ENCODE measurements around the gene HSPB3. TPM values are rescaled to one million over a fixed set of nuclear protein-coding genes. Genes with fewer than 3 reads are reported as not detected.

Gene HSPB3
- total and polyA plus RNA-seq, 5 donors from 2014 or later = not detected

GRCh38 chr5:54445691-54446378 is 9.7 kb upstream of the HSPB3 start:
- Mint-ChIP-seq H3K36me3 (no peaks in the 10 kb centered on the region), H3K9me3 (no peaks in the 10 kb centered on the region), H3K4me1 (no peaks in the 10 kb centered on the region), H3K27ac (no peak overlapping the region), H3K27me3 (peaks cover 11% of the 10 kb centered on the region), H3K4me3 (no peak overlapping the region)
- no peak overlapping the region for H3K27ac ChIP-seq (ENCODE audit: insufficient read depth, low read length, poor library complexity, severe bottlenecking)
- no peaks in the 10 kb centered on the region for H3K9me3 ChIP-seq (ENCODE audit: control insufficient read depth in 2 of 2, low read length in 2 of 2)
- DNase-seq = no peak
- no peak overlapping the region for H3K4me3 ChIP-seq (ENCODE audit: low read depth, low read length)
- no peaks in the 10 kb centered on the region for H3K4me1 ChIP-seq (ENCODE audit: control insufficient read depth, insufficient read depth, low read length, poor library complexity, severe bottlenecking)
- no peaks in the 10 kb centered on the region for H3K36me3 ChIP-seq (ENCODE audit: control insufficient read depth, insufficient read depth, low read length)
- H3K27me3 ChIP-seq (ENCODE audit: control insufficient read depth, insufficient read depth, low read length) = peaks cover 5% of the 10 kb centered on the region
- ATAC-seq (ENCODE audit: low read depth in 2 of 2) = no peak

DNA sequence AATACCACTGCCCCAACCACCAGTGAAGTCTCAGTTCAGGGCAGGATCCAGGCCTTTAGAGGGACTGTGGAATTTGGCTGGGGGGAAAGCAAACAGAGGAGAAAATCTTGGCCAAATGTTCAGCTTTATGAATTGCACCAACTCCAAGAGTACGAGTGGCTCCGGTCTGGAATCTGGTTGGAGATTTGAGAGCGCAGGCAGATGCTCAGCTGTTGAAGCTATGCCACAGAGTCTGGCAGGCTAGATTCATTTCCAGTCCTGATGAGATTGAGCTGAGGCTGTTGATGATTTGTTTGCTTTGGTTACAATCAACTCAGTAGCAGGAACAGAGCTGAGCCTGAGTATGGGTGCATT is 9.1 kb upstream of the HSPB3 start:
- no peak overlapping the region for H3K27ac ChIP-seq (ENCODE audit: insufficient read depth, low read length, poor library complexity, severe bottlenecking)
- H3K27me3 ChIP-seq (ENCODE audit: control insufficient read depth, insufficient read depth, low read length) = peaks cover 5% of the 10 kb centered on the region
- ATAC-seq (ENCODE audit: low read depth in 2 of 2) (no peak), DNase-seq (no peak)
- no peak overlapping the region for H3K4me3 ChIP-seq (ENCODE audit: low read depth, low read length)
- H3K9me3 ChIP-seq (ENCODE audit: control insufficient read depth in 2 of 2, low read length in 2 of 2) = no peaks in the 10 kb centered on the region
- no peaks in the 10 kb centered on the region for H3K36me3 Mint-ChIP-seq
- no peak overlapping the region for H3K27ac Mint-ChIP-seq
- H3K4me1 ChIP-seq (ENCODE audit: control insufficient read depth, insufficient read depth, low read length, poor library complexity, severe bottlenecking) = no peaks in the 10 kb centered on the region
- H3K9me3 Mint-ChIP-seq = no peaks in the 10 kb centered on the region
- no peak overlapping the region for H3K4me3 Mint-ChIP-seq
- H3K36me3 ChIP-seq (ENCODE audit: control insufficient read depth, insufficient read depth, low read length) = no peaks in the 10 kb centered on the region
- H3K4me1 Mint-ChIP-seq = no peaks in the 10 kb centered on the region
- H3K27me3 Mint-ChIP-seq = peaks cover 11% of the 10 kb centered on the region

DNA sequence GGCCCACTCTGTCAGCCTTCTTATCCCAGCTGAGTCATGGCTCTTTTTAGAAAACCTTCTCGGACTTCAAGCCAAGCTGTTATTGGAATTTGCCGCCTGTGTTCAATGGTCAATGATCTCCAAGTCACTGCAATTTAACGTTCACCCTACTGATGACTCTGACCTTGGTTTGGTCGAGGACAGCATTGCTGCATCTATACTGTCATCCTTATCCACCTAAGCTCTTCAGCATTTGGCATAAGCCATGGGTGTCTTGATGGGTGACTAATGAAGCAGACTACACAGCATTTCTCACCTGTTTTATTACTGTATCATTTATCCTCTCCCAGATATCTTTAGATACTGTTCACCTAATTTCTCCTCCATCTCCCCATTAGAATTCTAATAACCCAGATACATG is 5.6 kb upstream of the HSPB3 start:
- Histone ChIP-seq H3K4me3 (ENCODE audit: low read depth, low read length) (no peak overlapping the region), H3K27ac (ENCODE audit: insufficient read depth, low read length, poor library complexity, severe bottlenecking) (no peak overlapping the region), H3K36me3 (ENCODE audit: control insufficient read depth, insufficient read depth, low read length) (no peaks in the 10 kb centered on the region), H3K4me1 (ENCODE audit: control insufficient read depth, insufficient read depth, low read length, poor library complexity, severe bottlenecking) (no peaks in the 10 kb centered on the region), H3K27me3 (ENCODE audit: control insufficient read depth, insufficient read depth, low read length) (peaks cover 5% of the 10 kb centered on the region), H3K9me3 (ENCODE audit: control insufficient read depth in 2 of 2, low read length in 2 of 2) (no peaks in the 10 kb centered on the region)
- no peak for ATAC-seq (ENCODE audit: low read depth in 2 of 2)
- H3K4me1 Mint-ChIP-seq = no peaks in the 10 kb centered on the region
- no peak overlapping the region for H3K4me3 Mint-ChIP-seq
- H3K27ac Mint-ChIP-seq = no peak overlapping the region
- H3K36me3 Mint-ChIP-seq = no peaks in the 10 kb centered on the region
- DNase-seq = no peak
- H3K27me3 Mint-ChIP-seq = peaks cover 22% of the 10 kb centered on the region
- no peaks in the 10 kb centered on the region for H3K9me3 Mint-ChIP-seq

- DNase-seq (no peak), ATAC-seq (ENCODE audit: low read depth in 2 of 2) (no peak)
- Mint-ChIP-seq H3K9me3 (no peaks in the 10 kb centered on the region), H3K27ac (no peak overlapping the region), H3K4me3 (no peak overlapping the region), H3K36me3 (no peaks in the 10 kb centered on the region), H3K4me1 (no peaks in the 10 kb centered on the region), H3K27me3 (peaks cover 21% of the 10 kb centered on the region)
- H3K36me3 ChIP-seq (ENCODE audit: control insufficient read depth, insufficient read depth, low read length) = no peaks in the 10 kb centered on the region
- no peaks in the 10 kb centered on the region for H3K4me1 ChIP-seq (ENCODE audit: control insufficient read depth, insufficient read depth, low read length, poor library complexity, severe bottlenecking)
- no peak overlapping the region for H3K27ac ChIP-seq (ENCODE audit: insufficient read depth, low read length, poor library complexity, severe bottlenecking)
- H3K4me3 ChIP-seq (ENCODE audit: low read depth, low read length) = no peak overlapping the region
- no peaks in the 10 kb centered on the region for H3K9me3 ChIP-seq (ENCODE audit: control insufficient read depth in 2 of 2, low read length in 2 of 2)
- H3K27me3 ChIP-seq (ENCODE audit: control insufficient read depth, insufficient read depth, low read length) = peaks cover 5% of the 10 kb centered on the region
Measured at GRCh38 chr5:54450542-54450941, 5.0 kb upstream of the HSPB3 start.

DNA sequence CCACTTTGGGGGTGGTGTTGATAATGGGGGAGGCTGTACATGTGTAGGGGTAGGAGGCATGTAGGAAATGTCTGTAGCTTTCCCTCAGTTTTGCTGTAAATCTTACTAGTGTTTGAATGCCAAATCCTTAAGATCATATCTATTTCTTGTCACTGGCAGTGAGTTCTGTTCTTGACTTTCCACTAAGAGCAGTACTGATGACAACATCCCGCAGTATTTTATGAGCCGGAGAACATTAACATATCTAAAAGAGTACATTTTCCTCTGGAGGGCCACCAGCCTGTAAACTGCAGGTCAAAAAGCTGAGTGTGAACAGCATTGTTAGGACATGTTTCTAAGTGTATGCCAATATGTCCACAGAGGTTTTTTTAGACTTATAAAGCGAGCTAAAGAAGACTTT is 2.5 kb upstream of the HSPB3 start:
- H3K27me3 ChIP-seq (ENCODE audit: control insufficient read depth, insufficient read depth, low read length) = peaks cover 7% of the 10 kb centered on the region
- Mint-ChIP-seq H3K4me1 (no peaks in the 10 kb centered on the region), H3K9me3 (no peaks in the 10 kb centered on the region), H3K4me3 (no peak overlapping the region), H3K27me3 (peaks cover 33% of the 10 kb centered on the region), H3K36me3 (no peaks in the 10 kb centered on the region), H3K27ac (no peak overlapping the region)
- no peaks in the 10 kb centered on the region for H3K9me3 ChIP-seq (ENCODE audit: control insufficient read depth in 2 of 2, low read length in 2 of 2)
- no peak overlapping the region for H3K4me3 ChIP-seq (ENCODE audit: low read depth, low read length)
- DNase-seq (no peak), ATAC-seq (ENCODE audit: low read depth in 2 of 2) (no peak)
- no peaks in the 10 kb centered on the region for H3K36me3 ChIP-seq (ENCODE audit: control insufficient read depth, insufficient read depth, low read length)
- H3K4me1 ChIP-seq (ENCODE audit: control insufficient read depth, insufficient read depth, low read length, poor library complexity, severe bottlenecking) = no peaks in the 10 kb centered on the region
- no peak overlapping the region for H3K27ac ChIP-seq (ENCODE audit: insufficient read depth, low read length, poor library complexity, severe bottlenecking)

DNA sequence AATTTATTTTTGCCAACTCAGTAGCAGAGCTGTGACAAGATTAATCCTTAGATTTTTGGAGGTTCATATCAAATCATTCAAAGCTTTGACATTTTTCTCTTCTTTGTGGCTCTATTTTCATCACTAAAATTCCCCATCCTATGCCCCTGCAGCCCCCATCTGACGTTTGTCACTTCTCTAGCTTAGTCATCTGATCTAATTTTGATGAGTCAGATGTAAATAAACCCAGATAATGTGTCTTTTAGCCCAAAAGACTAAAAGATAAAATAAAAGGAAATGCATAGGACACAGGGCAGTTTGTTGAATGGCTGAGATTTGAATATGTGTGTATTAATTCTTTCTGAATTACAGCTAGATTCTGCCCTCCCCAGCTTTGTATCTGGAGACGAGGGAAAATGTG is 897 bp upstream of the HSPB3 start:
- no peaks in the 10 kb centered on the region for H3K9me3 ChIP-seq (ENCODE audit: control insufficient read depth in 2 of 2, low read length in 2 of 2)
- no peak overlapping the region for H3K27ac ChIP-seq (ENCODE audit: insufficient read depth, low read length, poor library complexity, severe bottlenecking)
- no peaks in the 10 kb centered on the region for H3K9me3 Mint-ChIP-seq

DNA sequence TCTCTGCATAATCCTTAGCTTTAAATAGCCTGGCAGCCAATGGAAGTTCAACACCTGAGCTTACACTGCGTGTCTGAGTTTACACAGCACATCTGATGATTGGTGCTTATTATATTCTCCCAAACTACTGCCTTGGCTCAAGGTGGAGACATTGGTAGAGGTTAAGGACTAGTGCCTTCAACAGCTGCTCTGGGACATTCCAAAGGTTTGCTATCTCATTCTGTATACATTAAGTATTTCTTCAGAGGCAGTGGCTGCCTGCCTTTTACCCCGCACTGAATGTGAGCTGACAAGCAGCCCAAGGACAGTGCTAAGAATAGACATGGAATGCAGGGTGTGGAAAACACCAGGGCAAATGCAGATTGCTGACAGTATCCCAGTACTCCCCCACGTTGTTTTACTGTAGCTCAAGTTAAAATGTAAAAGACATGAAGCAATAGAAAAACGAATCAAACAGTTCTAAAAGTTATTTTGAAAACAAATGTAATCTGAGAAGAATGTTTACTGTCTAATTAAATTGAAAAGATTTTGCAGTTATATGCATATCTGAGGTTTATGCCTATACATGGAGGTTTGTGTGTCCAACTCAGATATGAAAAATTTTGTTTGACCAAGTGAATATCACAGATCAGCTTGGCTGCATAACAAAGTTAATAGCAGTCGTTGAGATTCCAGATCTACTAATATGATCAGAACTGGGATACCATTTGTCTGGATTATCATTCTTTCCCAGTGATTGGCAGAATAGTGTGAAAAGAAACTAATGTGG is 1.8 kb downstream of the HSPB3 start:
- ATAC-seq (ENCODE audit: low read depth in 2 of 2) (no peak), DNase-seq (no peak)
- Histone ChIP-seq H3K27ac (ENCODE audit: insufficient read depth, low read length, poor library complexity, severe bottlenecking) (no peak overlapping the region), H3K9me3 (ENCODE audit: control insufficient read depth in 2 of 2, low read length in 2 of 2) (no peaks in the 10 kb centered on the region), H3K4me3 (ENCODE audit: low read depth, low read length) (no peak overlapping the region), H3K27me3 (ENCODE audit: control insufficient read depth, insufficient read depth, low read length) (peaks cover 5% of the 10 kb centered on the region), H3K36me3 (ENCODE audit: control insufficient read depth, insufficient read depth, low read length) (no peaks in the 10 kb centered on the region), H3K4me1 (ENCODE audit: control insufficient read depth, insufficient read depth, low read length, poor library complexity, severe bottlenecking) (no peaks in the 10 kb centered on the region)
- Mint-ChIP-seq H3K27ac (no peak overlapping the region), H3K4me1 (no peaks in the 10 kb centered on the region), H3K4me3 (no peak overlapping the region), H3K27me3 (peaks cover 41% of the 10 kb centered on the region), H3K36me3 (peaks cover 4% of the 10 kb centered on the region), H3K9me3 (peaks cover 0 to 13% (median 3%) of the 10 kb centered on the region in 7 donors)

More for the DNA sequence above, 897 bp upstream of the HSPB3 start:
- Mint-ChIP-seq H3K27ac (no peak overlapping the region), H3K4me1 (no peaks in the 10 kb centered on the region), H3K36me3 (no peaks in the 10 kb centered on the region), H3K4me3 (no peak overlapping the region), H3K27me3 (peaks cover 39% of the 10 kb centered on the region)
- Histone ChIP-seq H3K27me3 (ENCODE audit: control insufficient read depth, insufficient read depth, low read length) (peaks cover 5% of the 10 kb centered on the region), H3K4me1 (ENCODE audit: control insufficient read depth, insufficient read depth, low read length, poor library complexity, severe bottlenecking) (no peaks in the 10 kb centered on the region), H3K36me3 (ENCODE audit: control insufficient read depth, insufficient read depth, low read length) (no peaks in the 10 kb centered on the region), H3K4me3 (ENCODE audit: low read depth, low read length) (no peak overlapping the region)
- ATAC-seq (ENCODE audit: low read depth in 2 of 2) (no peak), DNase-seq (no peak)

DNA sequence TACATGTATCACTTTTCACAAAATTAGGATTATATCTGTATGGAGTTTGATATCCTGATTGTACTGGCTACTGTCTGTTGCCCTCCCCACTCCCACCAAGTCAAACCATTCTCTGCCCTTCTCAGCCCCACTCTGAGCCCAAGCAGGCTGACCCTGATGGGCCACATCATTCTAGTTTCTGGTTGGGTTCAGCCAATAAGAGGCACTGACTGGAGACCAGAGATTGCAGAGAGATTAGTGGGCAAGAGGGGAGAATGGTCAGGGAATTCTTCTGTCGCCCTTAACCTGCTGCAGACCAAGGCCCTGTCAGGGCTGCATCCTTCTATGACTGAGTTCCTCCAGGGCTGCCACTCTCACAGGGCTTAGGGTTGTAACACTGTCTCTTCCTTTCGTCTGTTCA is 2.7 kb downstream of the HSPB3 start:
- Histone ChIP-seq H3K9me3 (ENCODE audit: control insufficient read depth in 2 of 2, low read length in 2 of 2) (no peaks in the 10 kb centered on the region), H3K27me3 (ENCODE audit: control insufficient read depth, insufficient read depth, low read length) (peaks cover 5% of the 10 kb centered on the region), H3K36me3 (ENCODE audit: control insufficient read depth, insufficient read depth, low read length) (no peaks in the 10 kb centered on the region), H3K4me3 (ENCODE audit: low read depth, low read length) (no peak overlapping the region), H3K4me1 (ENCODE audit: control insufficient read depth, insufficient read depth, low read length, poor library complexity, severe bottlenecking) (no peaks in the 10 kb centered on the region), H3K27ac (ENCODE audit: insufficient read depth, low read length, poor library complexity, severe bottlenecking) (no peak overlapping the region)
- Mint-ChIP-seq H3K27me3 (peaks cover 37% of the 10 kb centered on the region), H3K9me3 (peaks cover 0 to 13% (median 3%) of the 10 kb centered on the region in 7 donors), H3K27ac (no peak overlapping the region), H3K4me1 (no peaks in the 10 kb centered on the region), H3K36me3 (peaks cover 4% of the 10 kb centered on the region), H3K4me3 (no peak overlapping the region)
- DNase-seq (no peak), ATAC-seq (ENCODE audit: low read depth in 2 of 2) (no peak)
